DOHH2 (cell line): ENCODE results near the gene PILRA.
"Not testable (repeated sequence)": the region's sequence is repeated elsewhere in the genome, so short reads cannot be mapped to it uniquely, and the experiment has no call there.

Experiments used
- H3F3A ChIP-seq: fragments of 200-600 bp; sonication (generic), shearing (Covaris generic); 2 replicates; pipeline ENCODE4 v1.6.0; 2016; ENCODE audit warnings: antibody characterized with exemption, mild to moderate bottlenecking; ENCODE audit not compliant: control insufficient read depth, insufficient read depth
- H3K27ac ChIP-seq: fragments of 200-600 bp; sonication (generic); 2 replicates; pipeline ENCODE4 v1.5.1; 2014; ENCODE audit warnings: low read depth, mild to moderate bottlenecking, low read length, moderate library complexity
- H3K27me3 ChIP-seq: fragments of 200-600 bp; sonication (generic); 2 replicates; pipeline ENCODE4 v1.6.1; 2014; ENCODE audit warnings: mild to moderate bottlenecking, low read length, mixed read lengths; ENCODE audit not compliant: control insufficient read depth
- H3K36me3 ChIP-seq: fragments of 200-600 bp; sonication (generic); 2 replicates; pipeline ENCODE4 v1.6.1; 2014; ENCODE audit warnings: mild to moderate bottlenecking, low read length, moderate library complexity, mixed read lengths; ENCODE audit not compliant: control insufficient read depth
- H3K4me1 ChIP-seq: fragments of 200-600 bp; sonication (generic); 2 replicates; pipeline ENCODE4 v1.6.1; 2014; ENCODE audit warnings: mild to moderate bottlenecking, low read length, mixed read lengths; ENCODE audit not compliant: control insufficient read depth
- H3K4me2 ChIP-seq: fragments of 200-600 bp; sonication (generic); 2 replicates; pipeline ENCODE4 v1.6.0; 2014; ENCODE audit warnings: mild to moderate bottlenecking, low read length, moderate library complexity
- H3K4me3 ChIP-seq: fragments of 200-600 bp; sonication (generic); 2 replicates; pipeline ENCODE4 v1.5.1; 2014; ENCODE audit warnings: mild to moderate bottlenecking, low read length, mixed read lengths
- H3K79me2 ChIP-seq: fragments of 200-600 bp; sonication (generic); 2 replicates; pipeline ENCODE4 v1.6.1; 2014; ENCODE audit warnings: mild to moderate bottlenecking, low read length, mixed read lengths; ENCODE audit not compliant: control insufficient read depth
- H3K9me2 ChIP-seq: fragments of 200-600 bp; sonication (generic); replicated peaks from 2 replicates; pipeline ENCODE4 v1.6.1; 2014; ENCODE audit warnings: mild to moderate bottlenecking, low read length, mixed read lengths; ENCODE audit not compliant: control insufficient read depth
- H3K9me3 ChIP-seq: fragments of 200-600 bp; sonication (generic); 2 replicates; pipeline ENCODE4 v1.6.1; 2014; ENCODE audit warnings: antibody characterized with exemption, low read length, mixed read lengths; ENCODE audit not compliant: control insufficient read depth, insufficient read depth
- H4K20me1 ChIP-seq: fragments of 200-600 bp; sonication (generic); 2 replicates; pipeline ENCODE4 v1.6.0; 2014; ENCODE audit warnings: low read depth, mild to moderate bottlenecking, antibody characterized with exemption, low read length, moderate library complexity; ENCODE audit not compliant: control insufficient read depth, insufficient read depth
- CTCF ChIP-seq: fragments of 200-600 bp; sonication (generic); IDR thresholded peaks from one replicate; pipeline ENCODE4 v1.5.1; 2014; ENCODE audit warnings: antibody characterized with exemption, mild to moderate bottlenecking, low read depth, low read length; ENCODE audit not compliant: poor library complexity, severe bottlenecking
- EZH2phosphoT487 ChIP-seq: fragments of 200-600 bp; sonication (generic); IDR thresholded peaks from 2 replicates; pipeline ENCODE4 v1.6.1; 2017; ENCODE audit warnings: borderline replicate concordance, mild to moderate bottlenecking, antibody characterized with exemption, low read length, moderate library complexity, mixed read lengths

PILRA gene

GRCh38 chr7:100446040-100446439 is 72.8 kb downstream of the PILRA start:
- H3K79me2 ChIP-seq: no peaks in the 10 kb centered on the region
- H3K4me3 ChIP-seq: no peak overlapping the region
- TF ChIP-seq CTCF (no peak), EZH2phosphoT487 (no peak)
- no peaks in the 10 kb centered on the region for H3K9me3 ChIP-seq
- H3K4me1 ChIP-seq: peaks cover 34% of the 10 kb centered on the region
- H3F3A ChIP-seq: peaks cover 8% of the 10 kb centered on the region
- H3K36me3 ChIP-seq: no peaks in the 10 kb centered on the region
- no peak overlapping the region for H3K4me2 ChIP-seq
- no peaks in the 10 kb centered on the region for H3K27me3 ChIP-seq
- no peaks in the 10 kb centered on the region for H4K20me1 ChIP-seq
- H3K9me2 ChIP-seq: no peaks in the 10 kb centered on the region
- no peak overlapping the region for H3K27ac ChIP-seq

- H3K9me3 ChIP-seq, H3K27me3 ChIP-seq, H4K20me1 ChIP-seq, H3K36me3 ChIP-seq, H3K79me2 ChIP-seq, H3K27ac ChIP-seq, H3K4me3 ChIP-seq, H3F3A ChIP-seq, H3K9me2 ChIP-seq, H3K4me2 ChIP-seq: not testable (repeated sequence)
- H3K4me1 ChIP-seq: peaks cover 34% of the 10 kb centered on the region
Measured at GRCh38 chr7:100447363-100447762, 74.1 kb downstream of the PILRA start.

DNA sequence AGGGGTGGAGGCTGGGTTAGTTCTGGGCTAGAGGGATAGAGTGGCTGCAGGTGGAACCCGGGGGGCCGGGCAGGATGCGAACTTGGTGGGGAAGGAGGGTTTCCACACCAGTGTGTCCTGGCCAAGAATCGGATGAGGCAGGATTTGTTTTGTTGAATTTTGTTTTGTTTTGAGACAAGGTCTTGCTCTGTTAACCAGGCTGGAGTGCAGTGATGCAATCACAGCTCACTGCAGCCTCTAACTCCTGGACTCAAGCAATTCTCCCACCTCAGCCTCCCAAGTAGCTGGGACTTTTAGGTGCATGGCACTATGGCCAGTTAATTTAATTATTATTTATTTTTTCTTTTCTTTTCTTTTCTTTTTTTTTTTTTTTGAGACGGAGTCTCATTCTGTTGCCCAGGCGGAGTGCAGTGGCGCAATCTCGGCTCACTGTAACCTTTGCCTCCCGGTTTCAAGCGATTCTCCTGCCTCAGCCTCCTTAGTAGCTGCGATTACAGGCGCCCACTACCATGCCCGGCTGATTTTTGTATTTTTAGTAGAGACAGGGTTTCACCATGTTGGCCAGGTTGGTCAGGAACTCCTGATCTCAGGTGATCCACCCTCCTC is 76.0 kb downstream of the PILRA start:
- Histone ChIP-seq H3K27ac (no peak overlapping the region), H3K27me3 (no peaks in the 10 kb centered on the region), H3K9me3 (no peaks in the 10 kb centered on the region), H4K20me1 (no peaks in the 10 kb centered on the region), H3K4me3 (no peak overlapping the region), H3K4me1 (peaks cover 33% of the 10 kb centered on the region), H3K9me2 (no peaks in the 10 kb centered on the region), H3K4me2 (no peak overlapping the region), H3K36me3 (no peaks in the 10 kb centered on the region), H3K79me2 (no peaks in the 10 kb centered on the region), H3F3A (peaks cover 4% of the 10 kb centered on the region; the same call in 1 of the 2 replicates)
- TF ChIP-seq EZH2phosphoT487: no peak
- TF ChIP-seq CTCF: no peak
